Activated CD8-positive, alpha-beta memory T cell treated with anti-CD3 and anti-CD28 coated beads, Interleukin-2, amount 50 U/mL, for 48 hours (primary cell): ENCODE results near the gene SUMO3.
A peak's percentile ranks its signal among the peaks of the same experiment; 100 is the strongest.

Source experiments
- DNase-seq: peaks from one replicate; pipeline ENCODE4 v3.0.0-alpha.2; 2020

SUMO3 gene

GRCh38 chr21:44801468-44802395 is 16.1 kb downstream of the SUMO3 start, which contains the start of gene UBE2G2:
UBE2G2 (minus strand) TSS chr21:44801820; CDS start chr21:44801748, 72 bp downstream.
- peak; percentile 96 for DNase-seq

- DNase-seq, result no peak
These were observed 16.8 kb downstream of the SUMO3 start for GRCh38 chr21:44800971-44801467.

- no peak for DNase-seq
These were observed 17.8 kb downstream of the SUMO3 start for GRCh38 chr21:44800103-44800502.

- no peak for DNase-seq
These were observed 18.2 kb downstream of the SUMO3 start for GRCh38 chr21:44799646-44800045.

- DNase-seq, result no peak
These were observed 20.1 kb downstream of the SUMO3 start for GRCh38 chr21:44797775-44798174.

GRCh38 chr21:44795342-44795741 is 22.5 kb downstream of the SUMO3 start:
- DNase-seq, result no peak

GRCh38 chr21:44793592-44794374 is 24.1 kb downstream of the SUMO3 start:
- no peak for DNase-seq

- peak; percentile 68 for DNase-seq
These were observed 24.9 kb downstream of the SUMO3 start for GRCh38 chr21:44792702-44793591.

GRCh38 chr21:44791993-44792392 is 25.9 kb downstream of the SUMO3 start:
- no peak for DNase-seq

- no peak for DNase-seq
These were observed 26.6 kb downstream of the SUMO3 start for GRCh38 chr21:44791246-44791645.

GRCh38 chr21:44790368-44790767 is 27.5 kb downstream of the SUMO3 start:
- DNase-seq, result no peak

- no peak for DNase-seq
These were observed 28.0 kb downstream of the SUMO3 start for GRCh38 chr21:44789880-44790279.

- DNase-seq, result no peak
These were observed 32.1 kb downstream of the SUMO3 start for GRCh38 chr21:44785620-44786335.

- no peak for DNase-seq
These were observed 33.1 kb downstream of the SUMO3 start for GRCh38 chr21:44784810-44785209.

- no peak for DNase-seq
These were observed 34.7 kb downstream of the SUMO3 start for GRCh38 chr21:44783020-44783696.

- no peak for DNase-seq
These were observed 36.9 kb downstream of the SUMO3 start for GRCh38 chr21:44780767-44781459.

- DNase-seq, result no peak
These were observed 37.7 kb downstream of the SUMO3 start for GRCh38 chr21:44780137-44780502.

GRCh38 chr21:44779417-44780136 is 38.3 kb downstream of the SUMO3 start:
- DNase-seq, result no peak

- DNase-seq, result no peak
These were observed 38.9 kb downstream of the SUMO3 start for GRCh38 chr21:44778983-44779382.

GRCh38 chr21:44778499-44778911 is 39.4 kb downstream of the SUMO3 start:
- no peak for DNase-seq
